GM12891 (cell line): Measurements from ENCODE around the gene IL17A.

Experiments used
- PAX5 ChIP-seq: IDR thresholded peaks from 2 replicates; pipeline ENCODE4 v1.6.1; 2011; ENCODE audit warnings: low read length, moderate library complexity, mild to moderate bottlenecking; ENCODE audit not compliant: insufficient read depth, severe bottlenecking
- POLR2A ChIP-seq: IDR thresholded peaks from 2 replicates; pipeline ENCODE4 v1.6.1; 2011; ENCODE audit warnings: low read depth, low read length, control low read depth
- POLR2AphosphoS5 ChIP-seq: IDR thresholded peaks from 2 replicates; pipeline ENCODE4 v1.6.1; 2011; ENCODE audit warnings: low read depth, low read length, control low read depth
- SPI1 ChIP-seq: IDR thresholded peaks from 2 replicates; pipeline ENCODE4 v1.6.1; 2011; ENCODE audit warnings: low read depth, low read length, control low read depth
- TAF1 ChIP-seq: IDR thresholded peaks from 2 replicates; pipeline ENCODE4 v1.6.1; 2011; ENCODE audit warnings: low read depth, low read length, control low read depth

GRCh38 chr6:52180787-52181558 is 5.2 kb upstream of the IL17A start:
- no peak for TF ChIP-seq POLR2AphosphoS5
- TF ChIP-seq POLR2A: no peak
- TF ChIP-seq TAF1: no peak
- peak; percentile 34; the same call in 1 of the 2 replicates for TF ChIP-seq SPI1
- no peak for TF ChIP-seq PAX5
